ENCODE measurements around the gene EMC6. TPM values are rescaled to one million over a fixed set of nuclear protein-coding genes. Genes with fewer than 3 reads are reported as not detected.

Gene EMC6
- total RNA-seq, 1 experiment from 2014 or later = 62.4 TPM

DNA sequence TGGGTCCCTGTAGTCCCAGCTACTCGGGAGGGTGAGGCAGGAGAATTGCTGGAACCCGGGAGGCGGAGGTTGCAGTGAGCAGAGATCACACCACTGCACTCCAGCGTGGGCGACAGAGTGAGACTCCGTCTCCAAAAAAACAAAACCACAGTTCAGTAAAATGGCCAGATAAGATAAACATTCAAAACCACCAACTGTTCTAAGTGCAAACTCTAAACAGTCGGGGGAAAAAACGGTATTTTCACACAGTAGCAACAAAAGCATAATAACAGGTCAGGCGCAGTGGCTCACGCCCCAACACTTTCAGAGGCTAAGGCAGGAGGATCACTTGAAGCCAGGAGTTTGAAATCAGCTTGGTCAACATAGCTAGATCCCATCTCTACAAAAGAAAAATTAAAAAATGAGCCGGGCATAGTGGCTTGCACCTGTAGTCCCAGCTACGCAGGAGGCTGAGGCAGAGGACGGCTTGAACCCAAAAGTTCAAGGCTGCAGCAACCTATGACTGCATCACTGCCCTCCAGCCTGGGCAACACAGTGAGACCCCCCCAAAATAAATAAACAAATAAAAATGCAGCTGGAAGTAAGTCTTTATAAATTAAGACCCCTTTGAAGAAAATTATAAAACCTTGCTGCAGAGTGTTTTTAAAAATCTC is 44.3 kb downstream of the EMC6 start:
- Histone ChIP-seq H4K20me1 (ENCODE audit: insufficient read depth) (no peaks in the 10 kb centered on the region; the same call in 1 of the 2 replicates), H3K4me1 (ENCODE audit: control insufficient read depth in 1 of 2, insufficient read depth in 2 of 2, low read length in 2 of 2) (peaks cover 0 to 4% of the 10 kb centered on the region in 2 experiments; a peak in 2 of 4 replicates), H3K9ac (ENCODE audit: low read length) (no peak overlapping the region), H3K4me3 (replicated peaks in 1 of 2; ENCODE audit: low read depth in 1 of 2, low read length in 2 of 2) (no peak overlapping the region), H3K9me3 (ENCODE audit: control insufficient read depth in 1 of 2, insufficient read depth in 1 of 2, low read depth in 1 of 2, low read length in 2 of 2) (no peaks in the 10 kb centered on the region), H3K9me2 (ENCODE audit: insufficient read depth) (no peaks in the 10 kb centered on the region), H3K27ac (ENCODE audit: low read depth, low read length) (no peak overlapping the region), H3K4me2 (ENCODE audit: low read length) (no peak overlapping the region), H3K27me3 (ENCODE audit: insufficient read depth, low read length) (no peaks in the 10 kb centered on the region), H3K36me3 (ENCODE audit: control insufficient read depth in 1 of 2, insufficient read depth in 2 of 2, low read length in 2 of 2) (peaks cover 17% of the 10 kb centered on the region in 2 experiments; a peak in 3 of 4 replicates), H3K79me2 (ENCODE audit: insufficient read depth, low read length) (no peaks in the 10 kb centered on the region), H2AFZ (ENCODE audit: low read depth, low read length, poor library complexity, severe bottlenecking) (no peak overlapping the region)
- DNase-seq (ENCODE audit: low read depth, low spot score) (no peak), ATAC-seq (no peak)
- CTCF ChIA-PET = no interaction called here
- TF ChIP-seq POLR2AphosphoS5 (IDR thresholded peaks at IDR 0.05; ENCODE audit: low read depth, low read length) = no peak
- no peak for TF ChIP-seq FOSL1 (IDR thresholded peaks at IDR 0.05; ENCODE audit: low read depth)
- no peak for TF ChIP-seq ELF1 (IDR thresholded peaks at IDR 0.05; ENCODE audit: borderline replicate concordance, low read depth)
- TF ChIP-seq CEBPB (IDR thresholded peaks at IDR 0.05; ENCODE audit: low read depth) = no peak
- no peak for TF ChIP-seq ZNF274 (IDR thresholded peaks at IDR 0.05; ENCODE audit: low read depth, low read length)
- no peak for TF ChIP-seq EGR1 (IDR thresholded peaks at IDR 0.05; ENCODE audit: low read depth)
- POLR2A ChIA-PET = no interaction called here
- RAD21 ChIA-PET (ENCODE audit: low non-redundant PET in 1 of 2, low total read pairs in 2 of 2, uncharacterized antibody in 2 of 2, unreplicated experiment in 2 of 2) = no interaction called here
- no TSS peak for BruUV-seq (replicated peaks)
- intact Hi-C loops (cut with micrococcal nuclease) = no loop called here

DNA sequence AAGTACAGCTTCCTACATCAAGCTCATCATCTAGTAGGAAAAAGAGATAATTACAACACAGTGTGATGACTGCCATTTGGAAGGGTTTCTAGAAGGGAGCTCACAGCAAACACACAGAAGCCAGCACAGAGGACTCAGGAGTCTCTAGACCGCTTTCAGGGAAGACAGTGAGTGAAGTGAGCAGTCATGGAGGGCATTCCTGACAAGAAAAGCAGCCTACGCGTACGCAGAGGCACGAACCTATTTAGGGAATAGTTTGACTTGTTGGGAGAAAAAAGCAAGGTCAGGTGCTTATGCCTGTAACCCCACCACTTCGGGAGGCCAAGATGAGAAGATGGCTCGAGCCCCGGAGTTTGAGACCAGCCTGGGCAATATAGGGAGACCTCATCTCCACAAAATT is 46.7 kb downstream of the EMC6 start:
- ChIA-PET POLR2A (no interaction called here), RAD21 (ENCODE audit: low non-redundant PET in 1 of 2, low total read pairs in 2 of 2, uncharacterized antibody in 2 of 2, unreplicated experiment in 2 of 2) (no interaction called here), CTCF (no interaction called here)
- Histone ChIP-seq H3K4me1 (ENCODE audit: control insufficient read depth in 1 of 2, insufficient read depth in 2 of 2, low read length in 2 of 2) (peaks cover 0 to 11% of the 10 kb centered on the region in 2 experiments; a peak in 2 of 4 replicates), H3K36me3 (ENCODE audit: control insufficient read depth in 1 of 2, insufficient read depth in 2 of 2, low read length in 2 of 2) (peaks cover 17 to 27% of the 10 kb centered on the region in 2 experiments; a peak in 3 of 4 replicates), H3K4me2 (ENCODE audit: low read length) (no peak overlapping the region), H3K79me2 (ENCODE audit: insufficient read depth, low read length) (no peaks in the 10 kb centered on the region), H3K27me3 (ENCODE audit: insufficient read depth, low read length) (no peaks in the 10 kb centered on the region), H3K27ac (ENCODE audit: low read depth, low read length) (no peak overlapping the region), H4K20me1 (ENCODE audit: insufficient read depth) (no peaks in the 10 kb centered on the region; the same call in 1 of the 2 replicates), H3K9me3 (ENCODE audit: control insufficient read depth in 1 of 2, insufficient read depth in 1 of 2, low read depth in 1 of 2, low read length in 2 of 2) (no peaks in the 10 kb centered on the region), H3K9me2 (ENCODE audit: insufficient read depth) (no peaks in the 10 kb centered on the region), H3K9ac (ENCODE audit: low read length) (no peak overlapping the region), H3K4me3 (replicated peaks in 1 of 2; ENCODE audit: low read depth in 1 of 2, low read length in 2 of 2) (no peak overlapping the region), H2AFZ (ENCODE audit: low read depth, low read length, poor library complexity, severe bottlenecking) (no peak overlapping the region)
- DNase-seq (ENCODE audit: low read depth, low spot score) (no peak), ATAC-seq (no peak)
- intact Hi-C loops (cut with micrococcal nuclease) = no loop called here
- BruUV-seq (replicated peaks) = no TSS peak
- no peak for TF ChIP-seq EZH2phosphoT487 (IDR thresholded peaks at IDR 0.05; ENCODE audit: borderline replicate concordance)
- TF ChIP-seq, protein P1, sequence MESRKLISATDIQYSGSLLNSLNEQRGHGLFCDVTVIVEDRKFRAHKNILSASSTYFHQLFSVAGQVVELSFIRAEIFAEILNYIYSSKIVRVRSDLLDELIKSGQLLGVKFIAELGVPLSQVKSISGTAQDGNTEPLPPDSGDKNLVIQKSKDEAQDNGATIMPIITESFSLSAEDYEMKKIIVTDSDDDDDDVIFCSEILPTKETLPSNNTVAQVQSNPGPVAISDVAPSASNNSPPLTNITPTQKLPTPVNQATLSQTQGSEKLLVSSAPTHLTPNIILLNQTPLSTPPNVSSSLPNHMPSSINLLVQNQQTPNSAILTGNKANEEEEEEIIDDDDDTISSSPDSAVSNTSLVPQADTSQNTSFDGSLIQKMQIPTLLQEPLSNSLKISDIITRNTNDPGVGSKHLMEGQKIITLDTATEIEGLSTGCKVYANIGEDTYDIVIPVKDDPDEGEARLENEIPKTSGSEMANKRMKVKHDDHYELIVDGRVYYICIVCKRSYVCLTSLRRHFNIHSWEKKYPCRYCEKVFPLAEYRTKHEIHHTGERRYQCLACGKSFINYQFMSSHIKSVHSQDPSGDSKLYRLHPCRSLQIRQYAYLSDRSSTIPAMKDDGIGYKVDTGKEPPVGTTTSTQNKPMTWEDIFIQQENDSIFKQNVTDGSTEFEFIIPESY (IDR thresholded peaks at IDR 0.05; ENCODE audit: extremely low read depth, insufficient replicate concordance, low read length) = no peak
- TF ChIP-seq, protein P2, sequence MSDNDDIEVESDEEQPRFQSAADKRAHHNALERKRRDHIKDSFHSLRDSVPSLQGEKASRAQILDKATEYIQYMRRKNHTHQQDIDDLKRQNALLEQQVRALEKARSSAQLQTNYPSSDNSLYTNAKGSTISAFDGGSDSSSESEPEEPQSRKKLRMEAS (IDR thresholded peaks at IDR 0.05) = no peak
- no peak for TF ChIP-seq EZH2 (IDR thresholded peaks at IDR 0.05)
- no peak for TF ChIP-seq POLR2AphosphoS5 (IDR thresholded peaks at IDR 0.05; ENCODE audit: low read depth, low read length)
- TF ChIP-seq, protein P3, sequence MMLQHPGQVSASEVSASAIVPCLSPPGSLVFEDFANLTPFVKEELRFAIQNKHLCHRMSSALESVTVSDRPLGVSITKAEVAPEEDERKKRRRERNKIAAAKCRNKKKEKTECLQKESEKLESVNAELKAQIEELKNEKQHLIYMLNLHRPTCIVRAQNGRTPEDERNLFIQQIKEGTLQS (IDR thresholded peaks at IDR 0.05) = no peak
